H9 (cell line): ENCODE data around the gene CHD9. TPM values are rescaled to one million over a fixed set of nuclear protein-coding genes. Genes with fewer than 3 reads are reported as not detected.

Experiments
- DNase-seq: peaks from one replicate; pipeline ENCODE4 v3.0.0-alpha.2; 2017
- H2AFZ ChIP-seq: one replicate; pipeline ENCODE4 v1.6.1; 2013; ENCODE audit warnings: mild to moderate bottlenecking, low read length, control low read depth, moderate library complexity
- H2AK5ac ChIP-seq: 2 replicates; pipeline ENCODE4 v1.6.1; 2013; ENCODE audit warnings: low read length, control low read depth, mixed read lengths; ENCODE audit not compliant: insufficient read length
- H2BK120ac ChIP-seq: one replicate; pipeline ENCODE4 v1.6.1; 2013; ENCODE audit warnings: low read depth, mild to moderate bottlenecking, low read length, control low read depth, inconsistent platforms; ENCODE audit not compliant: poor library complexity, severe bottlenecking
- H2BK12ac ChIP-seq: 2 replicates; pipeline ENCODE4 v1.6.1; 2013; ENCODE audit warnings: low read length, control low read depth, mixed read lengths, low read depth; ENCODE audit not compliant: insufficient read length
- H2BK15ac ChIP-seq: 2 replicates; pipeline ENCODE4 v1.6.1; 2013; ENCODE audit warnings: low read depth, low read length, control low read depth
- H2BK20ac ChIP-seq: one replicate; pipeline ENCODE4 v1.6.1; 2013; ENCODE audit warnings: low read depth, mild to moderate bottlenecking, low read length, control low read depth, inconsistent platforms; ENCODE audit not compliant: poor library complexity, severe bottlenecking
- H2BK5ac ChIP-seq: 2 replicates; pipeline ENCODE4 v1.6.1; 2013; ENCODE audit warnings: low read length, control low read depth, mixed read lengths; ENCODE audit not compliant: insufficient read length
- H3K14ac ChIP-seq: 2 replicates; pipeline ENCODE4 v1.6.1; 2013; ENCODE audit warnings: low read length, control low read depth; ENCODE audit not compliant: insufficient read depth
- H3K18ac ChIP-seq: 2 replicates; pipeline ENCODE4 v1.6.1; 2013; ENCODE audit warnings: low read depth, mild to moderate bottlenecking, mixed read lengths, low read length, control low read depth; ENCODE audit not compliant: insufficient read length
- H3K23ac ChIP-seq: 2 replicates; pipeline ENCODE4 v1.6.1; 2013; ENCODE audit warnings: low read length, control low read depth, mixed read lengths, low read depth; ENCODE audit not compliant: insufficient read length
- H3K23me2 ChIP-seq: 2 replicates; pipeline ENCODE4 v1.6.1; 2013; ENCODE audit warnings: low read depth, mild to moderate bottlenecking, mixed read lengths, low read length, control low read depth; ENCODE audit not compliant: insufficient read length, poor library complexity, severe bottlenecking
- H3K27ac ChIP-seq: 2 replicates; pipeline ENCODE4 v1.5.1; 2013; ENCODE audit warnings: low read length, control low read depth, mixed read lengths, low read depth; ENCODE audit not compliant: insufficient read length
- H3K27me3 ChIP-seq: 2 replicates; pipeline ENCODE4 v1.6.1; 2013; ENCODE audit warnings: low read length, control low read depth, inconsistent platforms; ENCODE audit not compliant: insufficient read depth
- H3K4ac ChIP-seq: 2 replicates; pipeline ENCODE4 v1.6.1; 2013; ENCODE audit warnings: low read depth, mild to moderate bottlenecking, control low read depth, inconsistent platforms, low read length, moderate library complexity
- H3K4me1 ChIP-seq: 2 replicates; pipeline ENCODE4 v1.6.1; 2013; ENCODE audit warnings: low read length, control low read depth, inconsistent platforms; ENCODE audit not compliant: insufficient read depth
- H3K4me2 ChIP-seq: 2 replicates; pipeline ENCODE4 v1.6.1; 2013; ENCODE audit warnings: low read length, control low read depth, mixed read lengths; ENCODE audit not compliant: insufficient read length, insufficient read depth
- H3K56ac ChIP-seq: 2 replicates; pipeline ENCODE4 v1.6.1; 2013; ENCODE audit warnings: low read depth, mild to moderate bottlenecking, mixed read lengths, low read length, control low read depth; ENCODE audit not compliant: insufficient read length
- H3K79me1 ChIP-seq: 2 replicates; pipeline ENCODE4 v1.6.1; 2013; ENCODE audit warnings: low read depth, mild to moderate bottlenecking, moderate library complexity, low read length, control low read depth, inconsistent platforms; ENCODE audit not compliant: insufficient read depth, poor library complexity, severe bottlenecking
- H3K79me2 ChIP-seq: 2 replicates; pipeline ENCODE4 v1.6.1; 2013; ENCODE audit warnings: low read length, control low read depth, inconsistent platforms; ENCODE audit not compliant: insufficient read depth
- H3K9ac ChIP-seq: 2 replicates; pipeline ENCODE4 v1.6.1; 2013; ENCODE audit warnings: low read length, control low read depth, mixed read lengths; ENCODE audit not compliant: insufficient read length; ENCODE audit errors: extremely low read depth
- H3K9me3 ChIP-seq: one replicate; pipeline ENCODE4 v1.6.1; 2013; ENCODE audit warnings: low read depth, low read length, inconsistent platforms; ENCODE audit not compliant: control insufficient read depth
- H3T11ph ChIP-seq: one replicate; pipeline ENCODE4 v1.6.1; 2013; ENCODE audit warnings: mild to moderate bottlenecking, low read length, control low read depth, inconsistent platforms
- H4K20me1 ChIP-seq: one replicate; pipeline ENCODE4 v1.6.1; 2013; ENCODE audit not compliant: control insufficient read depth, insufficient read length, insufficient read depth
- H4K5ac ChIP-seq: 2 replicates; pipeline ENCODE4 v1.6.1; 2013; ENCODE audit warnings: low read depth, mild to moderate bottlenecking, mixed read lengths, low read length, control low read depth; ENCODE audit not compliant: insufficient read length
- H4K8ac ChIP-seq: replicated peaks from 2 replicates; pipeline ENCODE4 v1.6.1; 2013; ENCODE audit warnings: low read length, control low read depth, mixed read lengths, low read depth; ENCODE audit not compliant: insufficient read length
- H4K91ac ChIP-seq: 2 replicates; pipeline ENCODE4 v1.6.1; 2013; ENCODE audit warnings: low read depth, mild to moderate bottlenecking, moderate library complexity, mixed read lengths, low read length, control low read depth; ENCODE audit not compliant: insufficient read length
- H3K27ac Mint-ChIP-seq, 3 experiments: 2 replicates in 2 of 3; 3 replicates in 1 of 3; pipeline ENCODE4 v1.8.0; 2020 to 2021; ENCODE audit warnings: mixed read lengths in 3 of 3, mild to moderate bottlenecking in 1 of 3, moderate library complexity in 1 of 3
- H3K27me3 Mint-ChIP-seq: 2 replicates; pipeline ENCODE4 v1.8.0; 2021; ENCODE audit warnings: low read depth, mild to moderate bottlenecking, moderate library complexity, mixed read lengths
- H3K36me3 Mint-ChIP-seq, 3 experiments: 2 replicates in 2 of 3; 3 replicates in 1 of 3; pipeline ENCODE4 v1.8.0; 2020 to 2021; ENCODE audit warnings: low read depth in 3 of 3, mixed read lengths in 3 of 3; ENCODE audit not compliant: insufficient read depth in 1 of 3
- H3K4me1 Mint-ChIP-seq, 2 experiments: 2 replicates each; pipeline ENCODE4 v1.8.0; 2020; ENCODE audit warnings: mixed read lengths in 2 of 2
- H3K4me3 Mint-ChIP-seq, 2 experiments: 2 replicates in 1 of 2; 3 replicates in 1 of 2; pipeline ENCODE4 v1.8.0; 2020 to 2021; ENCODE audit warnings: mild to moderate bottlenecking in 2 of 2, mixed read lengths in 2 of 2, moderate library complexity in 1 of 2
- H3K9me3 Mint-ChIP-seq, 2 experiments: 2 replicates in 1 of 2; 3 replicates in 1 of 2; pipeline ENCODE4 v1.8.0; 2020; ENCODE audit warnings: mild to moderate bottlenecking in 2 of 2, mixed read lengths in 2 of 2, moderate library complexity in 1 of 2
- WGBS: extraction: QIAGEN DNeasy Blood & Tissue Kit; methylation state at CpG from one replicate; pipeline ENCODE4 v1.1.7; 2013; ENCODE audit warnings: missing lambda C conversion rate, low lambda C conversion rate, mixed read lengths; ENCODE audit not compliant: insufficient read length; ENCODE audit errors: extremely low coverage; 5-methylcytosine and 5-hydroxymethylcytosine counted together
- total RNA-seq: library from RNA; stranded (reverse); gene quantifications from 2 replicates; pipeline ENCODE4 v1.2.1, GENCODE V29; 2021
- TF ChIP-seq, protein P1 (sequence below): fragments of 200-600 bp; sonication (generic); conservative IDR thresholded peaks from 3 replicates; pipeline ENCODE4 v1.8.0; 2021; ENCODE audit warnings: antibody characterized with exemption, mild to moderate bottlenecking

The CHD9 gene
- total RNA-seq, 1 experiment from 2014 or later: 46.2 TPM

DNA sequence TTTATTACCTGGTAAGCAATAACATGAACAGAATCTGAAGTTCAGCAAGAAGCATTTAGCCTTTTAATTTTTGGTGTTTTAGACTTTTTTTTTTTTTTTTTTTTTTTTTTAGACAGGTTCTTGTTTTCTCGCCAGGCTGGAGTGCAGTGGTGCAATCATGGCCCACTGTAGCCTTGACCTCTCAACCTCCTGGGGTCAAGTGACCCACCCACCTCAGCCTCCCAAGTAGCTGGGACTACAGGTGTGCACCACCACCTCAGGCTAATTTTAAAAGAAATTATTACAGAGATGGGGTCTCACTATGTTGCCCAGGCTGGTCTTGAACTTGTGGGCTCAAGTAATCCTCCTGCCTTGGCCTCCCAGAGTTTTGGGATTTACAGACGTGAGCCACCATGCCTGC lies 206.5 kb downstream of the CHD9 start:
- TF ChIP-seq, protein P1, sequence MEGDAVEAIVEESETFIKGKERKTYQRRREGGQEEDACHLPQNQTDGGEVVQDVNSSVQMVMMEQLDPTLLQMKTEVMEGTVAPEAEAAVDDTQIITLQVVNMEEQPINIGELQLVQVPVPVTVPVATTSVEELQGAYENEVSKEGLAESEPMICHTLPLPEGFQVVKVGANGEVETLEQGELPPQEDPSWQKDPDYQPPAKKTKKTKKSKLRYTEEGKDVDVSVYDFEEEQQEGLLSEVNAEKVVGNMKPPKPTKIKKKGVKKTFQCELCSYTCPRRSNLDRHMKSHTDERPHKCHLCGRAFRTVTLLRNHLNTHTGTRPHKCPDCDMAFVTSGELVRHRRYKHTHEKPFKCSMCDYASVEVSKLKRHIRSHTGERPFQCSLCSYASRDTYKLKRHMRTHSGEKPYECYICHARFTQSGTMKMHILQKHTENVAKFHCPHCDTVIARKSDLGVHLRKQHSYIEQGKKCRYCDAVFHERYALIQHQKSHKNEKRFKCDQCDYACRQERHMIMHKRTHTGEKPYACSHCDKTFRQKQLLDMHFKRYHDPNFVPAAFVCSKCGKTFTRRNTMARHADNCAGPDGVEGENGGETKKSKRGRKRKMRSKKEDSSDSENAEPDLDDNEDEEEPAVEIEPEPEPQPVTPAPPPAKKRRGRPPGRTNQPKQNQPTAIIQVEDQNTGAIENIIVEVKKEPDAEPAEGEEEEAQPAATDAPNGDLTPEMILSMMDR: no peak
- H2BK5ac ChIP-seq: no peak overlapping the region
- H4K20me1 ChIP-seq: no peaks in the 10 kb centered on the region
- H3K27me3 ChIP-seq: no peaks in the 10 kb centered on the region
- H3K79me1 ChIP-seq: no peaks in the 10 kb centered on the region
- H2BK120ac ChIP-seq: no peak overlapping the region
- no peak overlapping the region for H3K4ac ChIP-seq
- no peak overlapping the region for H3T11ph ChIP-seq
- no peak overlapping the region for H3K27ac ChIP-seq
- Mint-ChIP-seq H3K4me1 (no peaks in the 10 kb centered on the region), H3K4me3 (no peak overlapping the region), H3K27ac (no peak overlapping the region), H3K36me3 (peaks cover 39 to 79% (median 69%) of the 10 kb centered on the region in 3 experiments), H3K27me3 (no peaks in the 10 kb centered on the region), H3K9me3 (peaks cover 3 to 4% of the 10 kb centered on the region in 2 experiments; a peak in 2 of 5 replicates)
- no peaks in the 10 kb centered on the region; the same call in 1 of the 2 replicates for H3K4me1 ChIP-seq
- no peak overlapping the region for H2AK5ac ChIP-seq
- no peak overlapping the region for H2BK15ac ChIP-seq
- no peak overlapping the region for H3K56ac ChIP-seq
- H3K79me2 ChIP-seq: no peaks in the 10 kb centered on the region
- no peak overlapping the region for H2BK20ac ChIP-seq
- H3K18ac ChIP-seq: no peak overlapping the region
- no peak overlapping the region for H4K91ac ChIP-seq
- H4K8ac ChIP-seq: no peak overlapping the region
- H3K23me2 ChIP-seq: no peaks in the 10 kb centered on the region
- WGBS: no CpG with 5 or more reads among the region's 2 CpGs
- H3K23ac ChIP-seq: no peak overlapping the region
- H3K9me3 ChIP-seq: no peaks in the 10 kb centered on the region
- H2AFZ ChIP-seq: no peak overlapping the region
- H3K14ac ChIP-seq: no peak overlapping the region
- no peak overlapping the region for H2BK12ac ChIP-seq
- H4K5ac ChIP-seq: no peak overlapping the region
- H3K9ac ChIP-seq: no peak overlapping the region
- no peak for DNase-seq
- H3K4me2 ChIP-seq: no peak overlapping the region
